ENCODE measurements around the gene GIGYF2.

GIGYF2 gene

GRCh38 chr2:232888839-232889529, 191.9 kb downstream of the GIGYF2 start:
- in situ Hi-C loops (cut with HindIII; ENCODE audit: low sequenced_read_pairs): no loop called here

GRCh38 chr2:232889876-232890401, 192.8 kb downstream of the GIGYF2 start:
- in situ Hi-C loops (cut with HindIII; ENCODE audit: low sequenced_read_pairs): no loop called here

GRCh38 chr2:232890536-232890895, 193.4 kb downstream of the GIGYF2 start:
- in situ Hi-C loops (cut with HindIII; ENCODE audit: low sequenced_read_pairs): no loop called here

GRCh38 chr2:232890896-232891601, 193.9 kb downstream of the GIGYF2 start:
- in situ Hi-C loops (cut with HindIII; ENCODE audit: low sequenced_read_pairs): no loop called here

- in situ Hi-C loops (cut with HindIII; ENCODE audit: low sequenced_read_pairs): no loop called here
These were observed 194.5 kb downstream of the GIGYF2 start for GRCh38 chr2:232891621-232892071.

- in situ Hi-C loops (cut with HindIII; ENCODE audit: low sequenced_read_pairs): no loop called here
These were observed 195.1 kb downstream of the GIGYF2 start for GRCh38 chr2:232892221-232892620.

- in situ Hi-C loops (cut with HindIII; ENCODE audit: low sequenced_read_pairs): no loop called here
These were observed 195.7 kb downstream of the GIGYF2 start for GRCh38 chr2:232892843-232893242.

GRCh38 chr2:232893834-232894233, 196.7 kb downstream of the GIGYF2 start:
- in situ Hi-C loops (cut with HindIII; ENCODE audit: low sequenced_read_pairs): no loop called here

- in situ Hi-C loops (cut with HindIII; ENCODE audit: low sequenced_read_pairs): no loop called here
These were observed 197.1 kb downstream of the GIGYF2 start for GRCh38 chr2:232894251-232894650.

- in situ Hi-C loops (cut with HindIII; ENCODE audit: low sequenced_read_pairs): no loop called here
These were observed 197.6 kb downstream of the GIGYF2 start for GRCh38 chr2:232894746-232895145.

GRCh38 chr2:232896111-232896510, 199.0 kb downstream of the GIGYF2 start:
- in situ Hi-C loops (cut with HindIII; ENCODE audit: low sequenced_read_pairs): no loop called here

- in situ Hi-C loops (cut with HindIII; ENCODE audit: low sequenced_read_pairs): no loop called here
These were observed 199.8 kb downstream of the GIGYF2 start for GRCh38 chr2:232896720-232897597.

GRCh38 chr2:232897598-232898408, 200.7 kb downstream of the GIGYF2 start:
- in situ Hi-C loops (cut with HindIII; ENCODE audit: low sequenced_read_pairs): no loop called here

- in situ Hi-C loops (cut with HindIII; ENCODE audit: low sequenced_read_pairs): no loop called here
These were observed 201.7 kb downstream of the GIGYF2 start for GRCh38 chr2:232898592-232899543.

GRCh38 chr2:232900811-232901735, 203.9 kb downstream of the GIGYF2 start:
- in situ Hi-C loops (cut with HindIII; ENCODE audit: low sequenced_read_pairs): no loop called here

- in situ Hi-C loops (cut with HindIII; ENCODE audit: low sequenced_read_pairs): no loop called here
These were observed 204.8 kb downstream of the GIGYF2 start for GRCh38 chr2:232901736-232902578.

- in situ Hi-C loops (cut with HindIII; ENCODE audit: low sequenced_read_pairs): no loop called here
These were observed 206.9 kb downstream of the GIGYF2 start for GRCh38 chr2:232903989-232904388.
